Thyroid gland (tissue), 4 donors: Measurements from ENCODE around the gene NEK3.

Source experiments
- POLR2A ChIP-seq, 2 donors: fragments of 450-650 bp; IDR thresholded peaks; one replicate each; pipeline ENCODE4 v1.6.1; 2017; ENCODE audit warnings: antibody characterized with exemption in 2 of 2, mild to moderate bottlenecking in 2 of 2, moderate library complexity in 1 of 2
- TF ChIP-seq, protein P1 (sequence below), 6 experiments: fragments of 200-600 bp in 3 of 6; fragments of 450-650 bp in 3 of 6; sonication (generic) in 3 of 6; IDR thresholded peaks; one replicate each; pipeline ENCODE4 v1.5.1; 2016 to 2019; ENCODE audit warnings: antibody characterized with exemption in 6 of 6, mild to moderate bottlenecking in 2 of 6, inconsistent platforms in 1 of 6, moderate library complexity in 1 of 6

DNA sequence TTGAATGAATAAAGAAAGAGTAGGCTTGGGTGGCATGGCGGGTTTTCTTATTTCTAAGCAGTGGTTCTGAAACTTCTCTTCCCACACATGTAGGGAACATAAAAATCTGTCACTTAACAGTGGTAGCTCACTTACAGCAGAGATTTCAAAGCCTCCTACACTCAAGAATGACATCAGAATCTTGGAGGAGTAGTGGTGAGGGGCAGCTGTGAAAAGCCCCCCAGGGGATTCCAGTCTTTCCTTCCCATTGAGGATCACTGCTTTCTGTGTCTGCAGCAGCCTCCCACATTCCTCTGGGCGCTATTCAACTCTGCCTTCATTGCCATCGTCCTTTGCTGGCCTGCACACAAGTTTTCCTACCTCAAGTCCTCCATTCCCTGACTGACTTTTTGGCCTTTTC lies 21.9 kb downstream of the NEK3 start:
- TF ChIP-seq, protein P1, sequence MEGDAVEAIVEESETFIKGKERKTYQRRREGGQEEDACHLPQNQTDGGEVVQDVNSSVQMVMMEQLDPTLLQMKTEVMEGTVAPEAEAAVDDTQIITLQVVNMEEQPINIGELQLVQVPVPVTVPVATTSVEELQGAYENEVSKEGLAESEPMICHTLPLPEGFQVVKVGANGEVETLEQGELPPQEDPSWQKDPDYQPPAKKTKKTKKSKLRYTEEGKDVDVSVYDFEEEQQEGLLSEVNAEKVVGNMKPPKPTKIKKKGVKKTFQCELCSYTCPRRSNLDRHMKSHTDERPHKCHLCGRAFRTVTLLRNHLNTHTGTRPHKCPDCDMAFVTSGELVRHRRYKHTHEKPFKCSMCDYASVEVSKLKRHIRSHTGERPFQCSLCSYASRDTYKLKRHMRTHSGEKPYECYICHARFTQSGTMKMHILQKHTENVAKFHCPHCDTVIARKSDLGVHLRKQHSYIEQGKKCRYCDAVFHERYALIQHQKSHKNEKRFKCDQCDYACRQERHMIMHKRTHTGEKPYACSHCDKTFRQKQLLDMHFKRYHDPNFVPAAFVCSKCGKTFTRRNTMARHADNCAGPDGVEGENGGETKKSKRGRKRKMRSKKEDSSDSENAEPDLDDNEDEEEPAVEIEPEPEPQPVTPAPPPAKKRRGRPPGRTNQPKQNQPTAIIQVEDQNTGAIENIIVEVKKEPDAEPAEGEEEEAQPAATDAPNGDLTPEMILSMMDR (IDR thresholded peaks at IDR 0.05), result no peak
- no peak for TF ChIP-seq POLR2A (IDR thresholded peaks at IDR 0.05)
